Measurements from ENCODE around the gene NR1D2. TPM values are rescaled to one million over a fixed set of nuclear protein-coding genes. Genes with fewer than 3 reads are reported as not detected.
"Not testable (repeated sequence)": the region's sequence is repeated elsewhere in the genome, so short reads cannot be mapped to it uniquely, and the experiment has no call there.

Gene NR1D2
- total and polyA plus RNA-seq, 12 donors: 2.8 to 54.7 (median 33.1) TPM

DNA sequence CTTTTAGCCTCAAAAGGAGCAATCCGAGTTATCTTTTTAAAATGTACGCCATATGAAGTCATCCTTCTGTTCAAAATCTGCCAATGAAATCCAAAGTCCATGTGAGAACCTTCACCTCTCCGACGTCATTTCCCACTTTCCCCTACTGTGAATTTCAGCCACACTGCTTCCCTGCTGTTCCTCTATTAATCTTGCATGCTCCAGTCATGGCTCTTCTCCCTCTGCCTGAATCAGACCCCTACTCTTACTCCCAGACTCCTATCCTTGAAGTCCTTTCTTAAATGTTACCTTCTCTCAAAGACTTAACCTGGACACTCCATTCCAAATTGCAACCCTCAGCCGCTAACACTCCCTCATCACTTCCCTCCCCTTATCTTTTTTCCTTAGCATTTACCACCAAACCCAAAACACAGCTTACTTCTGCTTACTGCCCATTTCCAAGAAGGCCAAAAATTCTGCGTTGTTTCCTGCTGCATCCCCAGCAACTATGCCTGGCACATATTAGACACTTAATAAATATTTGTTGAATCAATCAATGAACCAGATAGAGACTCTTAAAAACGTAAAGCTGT is 29.5 kb upstream of the NR1D2 start:
- Histone ChIP-seq H3K27ac (peak overlapping the region in 5 of 10 donors; percentile 90 to 97 (median 92)), H3K4me1 (peaks cover 2 to 45% (median 39%) of the 10 kb centered on the region in 9 donors), H3K27me3 (no peaks in the 10 kb centered on the region), H3K9me3 (no peaks in the 10 kb centered on the region), H3K4me3 (peak overlapping the region in 9 of 10 donors; percentile 68 to 96 (median 85)), H3K36me3 (peaks cover 0 to 35% (median 23%) of the 10 kb centered on the region in 9 donors)
- ATAC-seq (no peak), DNase-seq (no peak)
- intact Hi-C loops (cut with DNase I): loop anchor here in 4 of 10 donors (2.0 kb wide), 1 partner anchor 29 kb away; the partner anchor contains the start of gene NR1D2 (in 4 of the 4)
- TF ChIP-seq CTCF (IDR thresholded peaks at IDR 0.05): no peak
- 57 to 63% methylated on average over 7 of the region's 7 CpGs for WGBS, 2 donors

GRCh38 chr3:23916152-23916885 is 28.8 kb upstream of the NR1D2 start:
- 1 to 2% methylated on average over 48 of the region's 48 CpGs for WGBS, 2 donors
- TF ChIP-seq CTCF (IDR thresholded peaks at IDR 0.05): no peak
- H3K36me3 ChIP-seq: peaks cover 0 to 36% (median 24%) of the 10 kb centered on the region in 9 donors

GRCh38 chr3:23916886-23917678 is 28.0 kb upstream of the NR1D2 start, which contains the start of the genes NKIRAS1 and RPL15:
Gene NKIRAS1 (minus strand): TSS chr3:23916990. CDS start chr3:23910904, 6,086 bp downstream.
Gene RPL15 (plus strand): TSS chr3:23917132. CDS start chr3:23917860, 728 bp downstream.
- 0% methylated on average over 63 to 64 of the region's 64 CpGs for WGBS, 2 donors
- DNase-seq (peak; percentile 96 to 98), ATAC-seq (peak; percentile 98 to 99 (median 99))
- Histone ChIP-seq H3K4me3 (peak within 1 kb of the TSS; percentile 66 to 96 (median 84)), H3K4me1 (peaks cover 2 to 45% (median 39%) of the 10 kb centered on the region in 9 donors), H3K9me3 (no peaks in the 10 kb centered on the region), H3K36me3 (peaks cover 0 to 43% (median 28%) of the 10 kb centered on the region in 9 donors), H3K27ac (peak within 1 kb of the TSS; percentile 75 to 97 (median 90)), H3K27me3 (no peaks in the 10 kb centered on the region)
- intact Hi-C loops (cut with DNase I): loop anchor here in 6 of 10 donors (1.0 to 2.0 kb wide), 2 partner anchors 28 kb away; partner anchors contain the start of gene NR1D2 (in 6 of the 6)
- TF ChIP-seq CTCF (IDR thresholded peaks at IDR 0.05): peak; percentile 27 to 66 (median 56)

More at GRCh38 chr3:23916152-23916885, 28.8 kb upstream of the NR1D2 start:
- Histone ChIP-seq H3K4me1 (peaks cover 2 to 45% (median 39%) of the 10 kb centered on the region in 9 donors), H3K9me3 (no peaks in the 10 kb centered on the region), H3K4me3 (peak overlapping the region; percentile 66 to 96 (median 84)), H3K27ac (peak overlapping the region in 9 of 10 donors; percentile 86 to 97 (median 91)), H3K27me3 (no peaks in the 10 kb centered on the region)
- ATAC-seq: peak; percentile 42 to 76 (median 54)
- intact Hi-C loops (cut with DNase I): loop anchor here in 4 of 10 donors (2.0 kb wide), 1 partner anchor 28 kb away; the partner anchor contains the start of gene NR1D2 (in 4 of the 4)
- DNase-seq: no peak

- not testable (repeated sequence) for H3K9me3 ChIP-seq, H3K27me3 ChIP-seq
- 1% methylated on average over 19 to 20 of the region's 21 CpGs for WGBS, 2 donors
- H3K27ac ChIP-seq: peak overlapping the region; percentile 75 to 97 (median 90)
- H3K4me1 ChIP-seq: peaks cover 2 to 45% (median 39%) of the 10 kb centered on the region in 9 donors
- peak in 1 of 2 donors; percentile 75 for DNase-seq
- peak in 7 of 8 donors; percentile 63 to 82 (median 75) for ATAC-seq
- peak overlapping the region; percentile 66 to 96 (median 84) for H3K4me3 ChIP-seq
- H3K36me3 ChIP-seq: peaks cover 0 to 50% (median 28%) of the 10 kb centered on the region in 9 donors
- intact Hi-C loops (cut with DNase I): loop anchor here in 6 of 10 donors (1.0 to 2.0 kb wide), 2 partner anchors 27 to 28 kb away; partner anchors contain the start of gene NR1D2 (in 6 of the 6)
Observed at GRCh38 chr3:23917679-23918303, 27.3 kb upstream of the NR1D2 start.

DNA sequence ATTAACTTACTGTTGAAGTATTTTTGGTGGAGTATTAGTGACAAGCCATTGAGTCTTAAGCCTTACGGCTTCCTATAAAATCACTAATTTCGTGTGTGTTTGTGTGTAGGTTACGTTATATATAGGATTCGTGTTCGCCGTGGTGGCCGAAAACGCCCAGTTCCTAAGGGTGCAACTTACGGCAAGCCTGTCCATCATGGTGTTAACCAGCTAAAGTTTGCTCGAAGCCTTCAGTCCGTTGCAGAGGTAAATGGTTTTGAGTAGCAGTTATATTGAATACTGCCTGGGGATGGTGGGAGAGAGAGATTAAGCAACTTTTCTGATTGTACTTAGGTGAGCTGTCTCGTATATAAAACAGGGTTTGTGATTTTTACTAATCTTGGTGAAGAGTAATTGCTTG is 26.8 kb upstream of the NR1D2 start:
- intact Hi-C loops (cut with DNase I); H3K27me3 ChIP-seq; H3K9me3 ChIP-seq; ATAC-seq; DNase-seq: not testable (repeated sequence)
- Histone ChIP-seq H3K4me1 (peaks cover 2 to 45% (median 39%) of the 10 kb centered on the region in 9 donors), H3K27ac (peak overlapping the region in 7 of 10 donors; percentile 86 to 97 (median 92)), H3K36me3 (peaks cover 0 to 52% (median 28%) of the 10 kb centered on the region in 9 donors), H3K4me3 (peak overlapping the region; percentile 66 to 96 (median 84))
- 25 to 31% methylated on average over 12 of the region's 12 CpGs for WGBS, 2 donors
